Esophagus muscularis mucosa (tissue), 4 donors: ENCODE results near the gene LIPN. TPM values are rescaled to one million over a fixed set of nuclear protein-coding genes. Genes with fewer than 3 reads are reported as not detected.

Experiments
- DNase-seq: peaks from one replicate; pipeline ENCODE4 v3.0.0-alpha.2; 2017; ENCODE audit errors: extremely low spot score
- H3K27ac ChIP-seq, 4 donors: fragments of 200-600 bp; sonication (generic); replicated peaks in 1 of 4; 1 replicate in 3 of 4; 2 replicates in 1 of 4; pipeline ENCODE4 v1.5.1; 2016 to 2019; ENCODE audit warnings: mild to moderate bottlenecking in 1 of 4
- H3K27me3 ChIP-seq, 4 donors: fragments of 200-600 bp; sonication (generic); one replicate each; pipeline versions ENCODE4 v1.5.1 to v1.6.0; 2016 to 2019
- H3K36me3 ChIP-seq, 4 donors: fragments of 200-600 bp; sonication (generic); one replicate each; pipeline ENCODE4 v1.5.1; 2016 to 2019
- H3K4me1 ChIP-seq, 4 donors: fragments of 200-600 bp; sonication (generic); one replicate each; pipeline ENCODE4 v1.5.1; 2016 to 2019
- H3K4me3 ChIP-seq, 4 donors: fragments of 200-600 bp; sonication (generic); 1 replicate in 2 of 4; 2 replicates in 2 of 4; pipeline ENCODE4 v1.5.1; 2016 to 2019; ENCODE audit warnings: mild to moderate bottlenecking in 4 of 4, moderate library complexity in 1 of 4
- H3K9me3 ChIP-seq, 4 donors: fragments of 200-600 bp; sonication (generic); 1 replicate in 3 of 4; 2 replicates in 1 of 4; pipeline ENCODE4 v1.5.1; 2016 to 2019
- EP300 ChIP-seq: sonication (generic); formaldehyde crosslinking; IDR thresholded peaks from one replicate; pipeline ENCODE4 v1.6.1; 2017; ENCODE audit warnings: antibody characterized with exemption
- POLR2A ChIP-seq: fragments of 450-650 bp; IDR thresholded peaks from one replicate; pipeline ENCODE4 v1.6.1; 2017; ENCODE audit warnings: antibody characterized with exemption, moderate library complexity, mild to moderate bottlenecking, low read depth
- POLR2AphosphoS5 ChIP-seq, 2 donors: sonication (generic); formaldehyde crosslinking; IDR thresholded peaks; one replicate each; pipeline ENCODE4 v1.6.1; 2017; ENCODE audit warnings: antibody characterized with exemption in 2 of 2
- WGBS: methylation state at CpG from one replicate; pipeline ENCODE4 v1.1.5; 2018; 5-methylcytosine and 5-hydroxymethylcytosine counted together
- intact Hi-C: fragments of 100-400 bp; cut with DNase I; formaldehyde crosslinking; loops from one replicate; pipeline ENCODE4 v1.15.1; 2023
- total RNA-seq, 4 donors: library from RNA; depleted of rRNA; stranded (reverse); fragments of >200 nt; gene quantifications; one replicate each; pipeline versions ENCODE4 v1.1.0 to v1.2.1, GENCODE V29; 2016
- TF ChIP-seq, protein P1 (sequence below), 3 experiments: fragments of 200-600 bp in 2 of 3; fragments of 450-650 bp in 1 of 3; sonication (generic) in 2 of 3; IDR thresholded peaks; one replicate each; pipeline ENCODE4 v1.5.1; 2017 to 2019; ENCODE audit warnings: antibody characterized with exemption in 3 of 3, mild to moderate bottlenecking in 2 of 3, moderate library complexity in 1 of 3

Gene LIPN
- total RNA-seq, 4 donors from 2014 or later, result 0.33 TPM; not detected in 3

DNA sequence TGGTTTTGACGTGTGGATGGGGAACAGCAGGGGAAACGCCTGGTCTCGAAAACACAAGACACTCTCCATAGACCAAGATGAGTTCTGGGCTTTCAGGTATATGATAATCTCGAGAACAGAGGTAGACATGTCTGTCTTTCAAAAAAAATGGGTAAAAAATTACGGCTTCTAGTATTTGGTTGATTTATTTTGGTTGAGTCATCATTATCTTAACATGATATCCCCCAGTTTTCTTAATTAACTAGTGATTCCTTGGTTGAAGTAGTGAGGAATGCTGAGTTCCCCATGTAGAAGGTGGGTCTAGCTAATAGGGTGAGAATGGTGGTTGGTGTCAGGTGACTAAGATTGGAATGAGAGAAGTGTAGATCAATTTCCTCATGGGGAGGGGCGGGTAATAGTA lies 53.4 kb downstream of the LIPN start:
- Histone ChIP-seq H3K4me1 (no peaks in the 10 kb centered on the region), H3K9me3 (no peaks in the 10 kb centered on the region), H3K36me3 (no peaks in the 10 kb centered on the region), H3K4me3 (no peak overlapping the region), H3K27ac (no peak overlapping the region), H3K27me3 (peaks cover 0 to 4% (median 0%) of the 10 kb centered on the region in 4 donors)
- no peak for DNase-seq
- 85% methylated on average over 6 of the region's 6 CpGs for WGBS
- intact Hi-C loops, result no loop called here
- TF ChIP-seq POLR2AphosphoS5 (IDR thresholded peaks at IDR 0.05), result no peak
- TF ChIP-seq, protein P1, sequence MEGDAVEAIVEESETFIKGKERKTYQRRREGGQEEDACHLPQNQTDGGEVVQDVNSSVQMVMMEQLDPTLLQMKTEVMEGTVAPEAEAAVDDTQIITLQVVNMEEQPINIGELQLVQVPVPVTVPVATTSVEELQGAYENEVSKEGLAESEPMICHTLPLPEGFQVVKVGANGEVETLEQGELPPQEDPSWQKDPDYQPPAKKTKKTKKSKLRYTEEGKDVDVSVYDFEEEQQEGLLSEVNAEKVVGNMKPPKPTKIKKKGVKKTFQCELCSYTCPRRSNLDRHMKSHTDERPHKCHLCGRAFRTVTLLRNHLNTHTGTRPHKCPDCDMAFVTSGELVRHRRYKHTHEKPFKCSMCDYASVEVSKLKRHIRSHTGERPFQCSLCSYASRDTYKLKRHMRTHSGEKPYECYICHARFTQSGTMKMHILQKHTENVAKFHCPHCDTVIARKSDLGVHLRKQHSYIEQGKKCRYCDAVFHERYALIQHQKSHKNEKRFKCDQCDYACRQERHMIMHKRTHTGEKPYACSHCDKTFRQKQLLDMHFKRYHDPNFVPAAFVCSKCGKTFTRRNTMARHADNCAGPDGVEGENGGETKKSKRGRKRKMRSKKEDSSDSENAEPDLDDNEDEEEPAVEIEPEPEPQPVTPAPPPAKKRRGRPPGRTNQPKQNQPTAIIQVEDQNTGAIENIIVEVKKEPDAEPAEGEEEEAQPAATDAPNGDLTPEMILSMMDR (IDR thresholded peaks at IDR 0.05), result no peak
- TF ChIP-seq EP300, result no peak
- TF ChIP-seq POLR2A, result no peak

DNA sequence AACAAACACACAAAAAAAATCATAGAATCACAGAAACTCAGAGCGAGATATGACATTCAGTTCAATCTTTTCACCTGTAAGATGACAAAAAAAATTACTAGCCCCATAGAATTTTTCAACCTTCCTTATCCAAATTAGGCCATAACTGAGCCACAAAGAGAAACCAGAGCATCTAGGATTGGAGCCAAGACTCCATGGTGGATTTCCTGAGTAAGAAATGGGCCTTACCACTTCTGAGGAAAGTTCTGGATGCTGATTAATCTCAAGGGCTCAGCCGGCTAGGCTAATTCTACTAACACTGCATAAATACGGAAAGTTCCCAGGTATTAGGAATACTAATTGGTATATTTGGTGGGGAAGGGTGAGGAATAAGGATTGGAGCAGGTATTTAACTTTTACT lies 59.5 kb downstream of the LIPN start:
- Histone ChIP-seq H3K27ac (no peak overlapping the region), H3K4me1 (peaks cover 0 to 9% (median 6%) of the 10 kb centered on the region in 4 donors), H3K4me3 (no peak overlapping the region), H3K27me3 (no peaks in the 10 kb centered on the region), H3K36me3 (no peaks in the 10 kb centered on the region), H3K9me3 (no peaks in the 10 kb centered on the region)
- 75% methylated on average over 3 of the region's 3 CpGs for WGBS
- TF ChIP-seq POLR2A, result no peak
- TF ChIP-seq POLR2AphosphoS5 (IDR thresholded peaks at IDR 0.05), result no peak
- TF ChIP-seq, protein P1 (IDR thresholded peaks at IDR 0.05), result no peak
- TF ChIP-seq EP300, result no peak
- intact Hi-C loops, result no loop called here
- no peak for DNase-seq

DNA sequence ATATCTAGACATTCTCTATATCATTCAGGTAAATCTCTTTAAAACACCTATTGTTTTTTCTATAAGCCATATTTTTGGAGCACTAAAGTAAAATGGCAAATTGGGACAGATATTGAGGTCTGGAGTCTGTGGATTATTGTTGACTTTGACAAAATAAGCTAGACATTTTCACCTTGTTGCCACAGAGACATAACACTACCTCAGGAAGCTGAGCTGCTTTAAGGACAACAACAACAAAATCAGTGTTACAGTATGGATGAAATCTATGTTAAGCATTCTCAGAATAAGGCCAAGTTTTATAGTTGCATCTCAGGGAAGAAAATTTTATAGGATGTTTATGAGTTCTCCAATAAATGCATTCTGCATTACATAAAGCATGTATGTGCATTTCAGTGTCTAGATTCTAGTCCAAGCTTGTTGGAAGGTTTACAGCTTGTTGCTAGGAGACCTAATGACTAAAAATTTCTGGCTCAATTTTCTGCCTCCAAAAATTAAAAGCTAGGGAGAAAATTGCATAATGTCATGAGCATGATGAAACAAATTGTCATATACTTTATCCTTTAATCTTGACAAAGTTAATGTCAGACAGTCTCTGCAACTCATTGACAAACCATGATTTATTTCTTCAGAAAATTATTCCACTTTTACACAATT lies 61.1 kb downstream of the LIPN start:
- Histone ChIP-seq H3K27ac (no peak overlapping the region), H3K36me3 (no peaks in the 10 kb centered on the region), H3K27me3 (no peaks in the 10 kb centered on the region), H3K4me3 (no peak overlapping the region), H3K9me3 (no peaks in the 10 kb centered on the region), H3K4me1 (peaks cover 0 to 9% (median 6%) of the 10 kb centered on the region in 4 donors)
- DNase-seq, result no peak
- no peak for TF ChIP-seq POLR2AphosphoS5 (IDR thresholded peaks at IDR 0.05)
- no peak for TF ChIP-seq POLR2A
- no peak for TF ChIP-seq EP300
- TF ChIP-seq, protein P1 (IDR thresholded peaks at IDR 0.05), result no peak
- intact Hi-C loops, result no loop called here

DNA sequence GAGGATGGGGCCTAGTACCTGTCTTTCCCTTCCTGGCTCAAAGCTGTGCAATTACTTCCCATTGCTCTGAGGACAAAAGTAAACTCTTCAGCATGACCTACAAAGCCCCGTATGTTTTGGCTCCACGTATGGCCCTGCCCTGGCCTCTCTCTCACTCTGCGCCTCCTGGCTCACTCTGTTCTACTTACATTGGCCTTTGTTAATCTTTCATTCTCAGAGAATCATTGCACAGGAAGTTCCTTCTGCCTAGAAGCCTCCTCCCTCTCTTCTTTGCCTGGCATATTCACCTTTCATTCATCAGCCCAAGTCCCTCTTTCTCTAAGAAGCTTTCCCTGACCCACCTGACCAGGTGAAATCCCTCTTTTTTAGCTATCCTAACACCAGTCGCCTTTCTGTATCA lies 66.6 kb downstream of the LIPN start:
- TF ChIP-seq, protein P1 (IDR thresholded peaks at IDR 0.05), result no peak
- TF ChIP-seq EP300, result no peak
- peaks cover 0 to 1% (median under 1%) of the 10 kb centered on the region in 4 donors for H3K4me1 ChIP-seq
- no peak overlapping the region for H3K4me3 ChIP-seq
- no peaks in the 10 kb centered on the region for H3K27me3 ChIP-seq
- H3K27ac ChIP-seq, result no peak overlapping the region
- no peak for DNase-seq
- H3K36me3 ChIP-seq, result no peaks in the 10 kb centered on the region
- 76% methylated on average over 4 of the region's 4 CpGs for WGBS
- intact Hi-C loops, result no loop called here
- H3K9me3 ChIP-seq, result no peaks in the 10 kb centered on the region

DNA sequence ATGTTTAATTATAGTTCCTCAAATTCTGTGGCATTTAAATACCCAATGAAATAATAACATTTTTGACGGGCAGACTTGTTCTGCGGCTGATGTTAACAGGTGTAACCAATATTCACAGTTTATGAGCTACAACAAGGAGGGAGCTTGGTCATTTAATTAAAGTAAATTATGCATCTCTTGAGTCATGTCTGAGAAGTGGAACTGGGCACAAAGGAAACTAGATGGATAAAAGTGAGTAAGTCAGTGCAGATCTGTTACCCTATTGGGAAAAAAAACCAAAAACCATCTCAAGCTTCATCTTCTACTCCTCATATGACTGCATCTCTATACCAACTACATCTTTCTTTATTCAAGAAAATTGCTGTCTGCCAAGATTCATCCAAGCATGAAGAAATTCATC lies 67.9 kb downstream of the LIPN start:
- intact Hi-C loops, result no loop called here
- TF ChIP-seq EP300 (no peak), POLR2AphosphoS5 (IDR thresholded peaks at IDR 0.05) (no peak), POLR2A (no peak)
- WGBS, result 96% methylated on average over 2 of the region's 2 CpGs

More for the DNA sequence above, 67.9 kb downstream of the LIPN start:
- no peaks in the 10 kb centered on the region for H3K4me1 ChIP-seq
- DNase-seq, result peak; percentile 0
- no peaks in the 10 kb centered on the region for H3K36me3 ChIP-seq
- no peaks in the 10 kb centered on the region for H3K9me3 ChIP-seq
- H3K4me3 ChIP-seq, result no peak overlapping the region
- no peak overlapping the region for H3K27ac ChIP-seq
- no peaks in the 10 kb centered on the region for H3K27me3 ChIP-seq
